T-helper 22 cell (primary cell): Measurements from ENCODE around the gene MLH3.

ENCODE experiments used
- DNase-seq: peaks from one replicate; pipeline ENCODE4 v3.0.0-alpha.2; 2020; ENCODE audit warnings: low read depth

The MLH3 gene

DNA sequence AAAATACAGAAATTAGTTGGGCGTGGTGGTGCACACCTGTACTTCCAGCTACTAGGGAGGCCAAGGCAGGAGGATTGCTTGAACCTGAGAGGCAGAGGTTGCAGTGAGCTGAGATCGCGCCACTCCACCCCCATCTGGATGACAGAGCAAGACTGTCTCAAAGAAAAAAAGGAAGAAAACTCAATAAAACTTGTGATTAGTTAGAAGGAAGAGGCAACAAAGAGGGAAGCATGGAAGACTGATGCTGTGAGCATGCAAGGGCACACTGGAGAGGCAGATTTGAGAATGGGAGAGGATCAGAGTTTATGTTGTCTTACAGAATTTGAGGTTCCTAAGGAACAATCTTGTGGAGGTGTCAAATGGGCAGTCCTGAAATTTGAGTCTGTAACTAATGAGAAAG, 15.4 kb upstream of the MLH3 start:
- DNase-seq = no peak

GRCh38 chr14:75064205-75064567, 12.9 kb upstream of the MLH3 start:
- no peak for DNase-seq

- DNase-seq = peak; percentile 76
These were observed 12.4 kb upstream of the MLH3 start, which contains the start of gene ACYP1 for GRCh38 chr14:75063491-75064204. TSS of gene ACYP1 (minus strand) at chr14:75064024. CDS start at chr14:75063553, 471 bp downstream.

GRCh38 chr14:75063013-75063412, 11.7 kb upstream of the MLH3 start:
- no peak for DNase-seq

DNA sequence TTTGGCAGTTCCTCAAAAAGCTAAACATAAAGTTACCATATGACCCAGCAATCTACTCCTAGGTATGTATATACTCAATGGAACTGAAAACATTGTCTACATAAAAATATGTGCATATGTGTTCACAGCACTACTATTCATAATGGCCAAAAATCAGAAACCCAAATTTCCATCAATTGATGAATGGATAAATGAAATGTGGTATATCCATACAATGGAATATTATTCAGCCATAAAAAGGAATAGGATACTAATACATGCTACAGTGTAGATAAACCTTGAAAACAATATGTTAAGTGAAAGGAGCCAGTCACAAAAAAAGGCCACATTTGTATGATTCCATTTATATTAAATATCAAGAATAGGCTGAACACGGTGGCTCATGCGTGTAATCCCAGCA, 9.2 kb upstream of the MLH3 start:
- DNase-seq = no peak

- DNase-seq = no peak
These were observed 8.4 kb upstream of the MLH3 start for GRCh38 chr14:75059642-75060041.

DNA sequence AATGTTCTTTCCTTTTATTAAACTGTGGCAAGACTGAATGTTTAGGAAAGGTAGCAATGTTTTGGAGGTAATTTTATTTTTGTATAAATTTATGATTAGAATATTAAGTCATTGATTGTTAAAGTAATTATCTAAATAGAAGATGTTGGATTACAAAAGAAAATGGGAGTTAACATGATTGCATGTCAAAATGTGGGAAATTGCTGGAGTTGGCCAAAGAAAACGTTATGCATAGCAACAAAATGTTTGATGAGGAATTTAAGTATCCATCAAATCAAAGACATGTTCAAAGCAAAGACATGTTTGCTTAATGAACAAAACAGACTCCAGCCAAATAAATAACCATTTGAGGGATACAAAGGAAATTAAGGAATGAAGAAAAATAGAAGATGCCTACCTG, 3.2 kb upstream of the MLH3 start:
- no peak for DNase-seq

GRCh38 chr14:75053396-75054291, 2.4 kb upstream of the MLH3 start:
- no peak for DNase-seq

- DNase-seq = no peak
These were observed 261 bp upstream of the MLH3 start for GRCh38 chr14:75051556-75051899.

- DNase-seq = no peak
These were observed 1.5 kb downstream of the MLH3 start for GRCh38 chr14:75049731-75050201.

- DNase-seq = no peak
These were observed 2.1 kb downstream of the MLH3 start for GRCh38 chr14:75049136-75049535.

DNA sequence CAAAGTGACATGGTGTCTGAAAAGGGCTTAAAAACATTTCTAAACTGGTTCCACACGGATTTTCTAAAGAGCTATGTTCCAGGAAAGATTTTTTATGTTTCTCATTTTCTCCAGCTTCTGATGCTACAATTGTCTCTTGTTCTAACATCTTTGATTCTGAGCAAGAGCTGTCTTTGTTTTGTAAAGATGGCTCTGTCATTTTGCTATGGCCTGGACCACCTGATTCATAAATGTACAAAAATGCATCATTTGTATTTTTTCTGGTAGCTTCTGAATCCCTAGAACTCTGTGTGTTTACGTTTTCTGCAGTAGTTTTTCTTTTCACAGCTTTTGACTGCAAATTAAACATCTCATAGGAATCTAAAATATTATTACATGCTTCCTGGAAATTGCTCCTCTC, 3.2 kb downstream of the MLH3 start:
- no peak for DNase-seq

DNA sequence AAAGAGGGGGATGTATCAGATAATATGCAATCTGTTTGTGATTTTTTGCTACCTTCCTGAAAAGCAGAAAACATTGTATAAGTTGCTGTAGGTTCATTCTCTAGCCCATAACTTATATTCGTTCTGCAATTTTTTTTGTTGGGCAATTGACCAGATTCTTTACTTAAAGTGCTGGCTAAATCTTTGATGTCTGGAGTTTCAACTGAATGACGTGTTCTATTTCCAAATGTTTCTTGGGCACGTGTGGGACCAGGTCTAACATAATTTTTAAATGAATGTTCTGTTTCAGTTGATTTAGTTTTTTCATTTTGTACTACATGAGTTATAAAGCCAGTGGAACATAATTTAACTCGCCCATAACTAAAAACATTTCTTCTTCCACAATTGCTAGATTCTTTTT, 3.8 kb downstream of the MLH3 start:
- no peak for DNase-seq

- DNase-seq = no peak
These were observed 4.4 kb downstream of the MLH3 start for GRCh38 chr14:75046899-75047298.

GRCh38 chr14:75046275-75046674, 5.0 kb downstream of the MLH3 start:
- DNase-seq = no peak

- DNase-seq = no peak
These were observed 6.5 kb downstream of the MLH3 start for GRCh38 chr14:75044752-75045151.

DNA sequence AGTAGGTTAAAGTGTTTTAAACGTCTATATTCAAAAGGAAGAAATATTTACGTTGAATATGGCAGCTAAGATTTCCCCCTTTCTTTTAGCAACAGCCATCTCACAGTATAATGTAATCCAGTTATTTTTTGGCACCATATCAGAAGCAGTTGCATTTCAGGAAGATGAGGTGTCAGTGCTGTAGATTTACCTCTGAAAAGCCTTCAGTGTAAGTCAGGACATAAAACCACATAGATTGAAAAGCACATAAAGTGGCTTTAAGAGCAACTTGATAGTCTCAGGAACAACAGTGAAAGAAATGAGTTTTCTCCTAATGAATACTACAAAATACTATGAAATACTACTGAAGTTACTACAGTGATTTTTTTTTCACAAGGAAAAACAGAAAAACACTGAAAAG, 6.9 kb downstream of the MLH3 start:
- no peak for DNase-seq

- no peak for DNase-seq
These were observed 9.2 kb downstream of the MLH3 start for GRCh38 chr14:75042035-75042434.

- DNase-seq = no peak
These were observed 9.7 kb downstream of the MLH3 start for GRCh38 chr14:75041613-75042012.

GRCh38 chr14:75040959-75041358, 10.3 kb downstream of the MLH3 start:
- no peak for DNase-seq

GRCh38 chr14:75040507-75040906, 10.8 kb downstream of the MLH3 start:
- DNase-seq = no peak

DNA sequence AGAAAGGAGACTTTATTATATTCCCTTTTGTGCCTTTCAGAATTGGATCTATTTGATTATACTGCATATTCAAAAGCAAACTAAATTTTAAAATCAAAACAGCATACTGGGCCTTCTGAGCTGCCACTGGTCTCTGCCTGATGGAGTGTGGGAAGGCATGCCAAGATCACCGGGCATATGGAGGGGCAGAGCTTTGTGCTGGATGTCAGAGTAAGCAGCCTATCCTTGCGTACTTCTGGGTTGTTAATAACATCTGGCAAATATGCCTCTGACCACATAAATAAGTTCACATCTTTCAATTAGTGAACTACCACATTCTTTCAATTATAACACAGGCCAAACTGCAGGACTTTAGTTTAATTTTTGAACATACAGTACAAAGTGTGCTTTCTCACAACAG, 18.3 kb downstream of the MLH3 start:
- no peak for DNase-seq

DNA sequence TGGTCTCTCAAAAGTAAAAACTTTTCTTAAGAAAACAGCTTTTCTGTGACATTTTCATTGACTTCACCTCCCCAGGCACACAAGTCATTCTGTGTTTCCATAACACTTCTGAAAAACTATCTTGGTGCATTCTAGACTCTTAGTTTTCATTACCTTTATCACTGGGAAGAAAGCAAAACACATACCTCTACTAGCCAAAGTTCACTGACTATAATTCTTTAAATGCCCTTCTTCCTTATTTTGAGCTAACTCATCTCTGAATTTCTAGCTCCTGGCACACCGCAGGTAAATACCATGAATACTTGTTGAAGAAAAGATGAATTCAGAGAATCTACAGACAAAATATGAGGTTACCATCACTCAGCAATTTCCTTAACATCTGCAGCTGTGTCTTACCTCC, 21.1 kb downstream of the MLH3 start:
- no peak for DNase-seq
